Liver (tissue), 9 donors: ENCODE data around the gene LPO. TPM values are rescaled to one million over a fixed set of nuclear protein-coding genes. Genes with fewer than 3 reads are reported as not detected.

Source experiments
- DNase-seq: peaks from one replicate; pipeline ENCODE4 v3.0.0-alpha.2; 2017; ENCODE audit warnings: low spot score
- H3K27ac ChIP-seq, 2 donors: one replicate each; pipeline ENCODE4 v1.7.0; 2013; ENCODE audit warnings: inconsistent platforms in 2 of 2, low read length in 2 of 2, control low read depth in 1 of 2, low read depth in 1 of 2, mild to moderate bottlenecking in 1 of 2
- H3K27me3 ChIP-seq, 4 donors: one replicate each; pipeline versions ENCODE4 v1.6.1 to v1.7.0; 2013; ENCODE audit warnings: low read length in 3 of 4, inconsistent platforms in 1 of 4, mild to moderate bottlenecking in 1 of 4, moderate library complexity in 1 of 4; ENCODE audit not compliant: control insufficient read depth in 4 of 4, insufficient read depth in 4 of 4
- H3K36me3 ChIP-seq, 4 donors: one replicate each; pipeline versions ENCODE4 v1.6.1 to v1.7.0; 2013; ENCODE audit warnings: low read length in 3 of 4, mild to moderate bottlenecking in 3 of 4, low read depth in 1 of 4, moderate library complexity in 1 of 4; ENCODE audit not compliant: control insufficient read depth in 4 of 4, insufficient read depth in 3 of 4
- H3K4me1 ChIP-seq, 4 donors: one replicate each; pipeline versions ENCODE4 v1.6.1 to v1.7.0; 2013; ENCODE audit warnings: low read length in 3 of 4, mild to moderate bottlenecking in 3 of 4, moderate library complexity in 1 of 4; ENCODE audit not compliant: control insufficient read depth in 4 of 4, insufficient read depth in 4 of 4
- H3K4me3 ChIP-seq, 3 donors: one replicate each; pipeline versions ENCODE4 v1.6.1 to v1.7.0; 2013; ENCODE audit warnings: low read length in 3 of 3, control low read depth in 1 of 3, low read depth in 1 of 3, mild to moderate bottlenecking in 1 of 3
- H3K9ac ChIP-seq, 2 donors: one replicate each; pipeline ENCODE4 v1.7.0; 2013; ENCODE audit warnings: low read length in 2 of 2, mild to moderate bottlenecking in 2 of 2, moderate library complexity in 2 of 2, control low read depth in 1 of 2, low read depth in 1 of 2
- H3K9me3 ChIP-seq, 4 donors: one replicate each; pipeline versions ENCODE4 v1.6.1 to v1.7.0; 2013; ENCODE audit warnings: low read length in 3 of 4; ENCODE audit not compliant: control insufficient read depth in 4 of 4
- ATF3 ChIP-seq: IDR thresholded peaks from 2 replicates; pipeline ENCODE4 v1.6.1; 2016; ENCODE audit warnings: antibody characterized with exemption
- FOXA1 ChIP-seq: IDR thresholded peaks from 2 replicates; pipeline ENCODE4 v1.6.1; 2016; ENCODE audit warnings: antibody characterized with exemption
- GABPA ChIP-seq, 2 donors: IDR thresholded peaks in 1 of 2; conservative IDR thresholded peaks in 1 of 2; 2 replicates each; pipeline ENCODE4 v1.6.1; 2016; ENCODE audit warnings: antibody characterized with exemption in 2 of 2, mild to moderate bottlenecking in 1 of 2, moderate library complexity in 1 of 2
- JUND ChIP-seq, 2 donors: IDR thresholded peaks; 2 replicates each; pipeline ENCODE4 v1.6.1; 2016; ENCODE audit warnings: antibody characterized with exemption in 2 of 2
- RAD21 ChIP-seq, 2 donors: IDR thresholded peaks; 2 replicates each; pipeline ENCODE4 v1.6.1; 2016; ENCODE audit warnings: antibody characterized with exemption in 2 of 2, mild to moderate bottlenecking in 2 of 2
- WGBS: extraction: QIAGEN DNeasy Blood & Tissue Kit; methylation state at CpG from one replicate; pipeline ENCODE4 v1.1.7; 2013; 5-methylcytosine and 5-hydroxymethylcytosine counted together
- polyA plus RNA-seq, 2 donors: library from polyadenylated mRNA; stranded (reverse) in 1 of 2; unstranded in 1 of 2; fragments of 200-250 nt in 1 of 2; fragments of >200 nt in 1 of 2; fragmentation: Nextera tagmentation in 1 of 2; extraction: Ambion mirVana in 1 of 2; gene quantifications; one replicate each; pipeline versions ENCODE4 v1.2.1 to v1.2.3, GENCODE V29; 2013 to 2015
- total RNA-seq, 2 donors: library from RNA; depleted of rRNA; stranded (reverse); fragments of >200 nt; gene quantifications; one replicate each; pipeline ENCODE4 v1.2.3, GENCODE V29; 2014
- TF ChIP-seq, protein P1 (sequence below): IDR thresholded peaks from 2 replicates; pipeline ENCODE4 v1.6.1; 2016; ENCODE audit warnings: antibody characterized with exemption
- TF ChIP-seq, protein P2 (sequence below): fragments of 150-350 bp; IDR thresholded peaks from 2 replicates; pipeline ENCODE4 v1.5.1; 2017; ENCODE audit warnings: improper control_type of control experiment, low read depth, low read length; ENCODE audit not compliant: missing input control
- donor health status: healthy.
- donor health status: healthy.
- donor health status: healthy.
- donor health status: healthy.
- donor health status: healthy.

LPO gene
- total and polyA plus RNA-seq, 4 donors: not detected

GRCh38 chr17:58302919-58303585 is 64.7 kb downstream of the LPO start (continued):
- TF ChIP-seq, protein P1, sequence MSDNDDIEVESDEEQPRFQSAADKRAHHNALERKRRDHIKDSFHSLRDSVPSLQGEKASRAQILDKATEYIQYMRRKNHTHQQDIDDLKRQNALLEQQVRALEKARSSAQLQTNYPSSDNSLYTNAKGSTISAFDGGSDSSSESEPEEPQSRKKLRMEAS: no peak

DNA sequence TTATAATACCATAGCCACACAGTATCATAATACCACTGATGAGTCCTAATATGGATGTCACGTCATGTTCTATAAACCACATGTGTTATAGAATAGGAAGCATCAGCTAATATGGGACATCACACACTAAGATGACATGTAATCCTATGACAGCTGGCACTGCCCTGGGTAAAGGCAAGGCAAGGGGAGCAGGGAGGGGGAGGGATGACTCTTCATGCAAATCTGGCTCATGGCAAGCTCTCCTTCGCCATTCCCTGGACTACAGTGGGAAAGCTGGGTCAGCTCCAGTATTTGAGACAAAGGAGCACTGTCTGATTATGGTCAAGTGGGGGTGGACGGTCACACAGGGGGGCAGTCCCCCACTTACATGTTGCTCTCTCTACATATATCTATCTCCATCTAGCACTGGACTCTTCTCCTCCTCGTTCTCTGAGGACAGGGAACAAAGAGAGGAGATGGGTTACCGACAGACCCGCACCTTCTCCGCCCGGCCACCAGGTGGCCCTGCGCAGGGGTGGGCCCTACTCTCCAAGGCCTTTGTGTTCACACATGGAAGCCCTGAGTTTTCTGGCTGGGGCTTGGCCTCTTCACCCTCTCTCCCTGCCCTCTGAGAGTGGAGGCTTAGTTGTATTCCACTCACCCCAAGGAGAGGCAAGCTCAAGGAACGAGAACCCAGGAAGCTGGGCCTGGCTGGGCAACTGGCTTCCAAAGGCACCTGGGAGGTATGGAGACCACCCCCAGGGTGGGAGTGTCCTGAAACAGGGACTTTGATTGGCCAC is 65.8 kb downstream of the LPO start:
- no peaks in the 10 kb centered on the region for H3K4me1 ChIP-seq
- peak; percentile 61 for DNase-seq
- 51% methylated on average over 10 of the region's 10 CpGs for WGBS
- H3K36me3 ChIP-seq: no peaks in the 10 kb centered on the region
- TF ChIP-seq, protein P2, sequence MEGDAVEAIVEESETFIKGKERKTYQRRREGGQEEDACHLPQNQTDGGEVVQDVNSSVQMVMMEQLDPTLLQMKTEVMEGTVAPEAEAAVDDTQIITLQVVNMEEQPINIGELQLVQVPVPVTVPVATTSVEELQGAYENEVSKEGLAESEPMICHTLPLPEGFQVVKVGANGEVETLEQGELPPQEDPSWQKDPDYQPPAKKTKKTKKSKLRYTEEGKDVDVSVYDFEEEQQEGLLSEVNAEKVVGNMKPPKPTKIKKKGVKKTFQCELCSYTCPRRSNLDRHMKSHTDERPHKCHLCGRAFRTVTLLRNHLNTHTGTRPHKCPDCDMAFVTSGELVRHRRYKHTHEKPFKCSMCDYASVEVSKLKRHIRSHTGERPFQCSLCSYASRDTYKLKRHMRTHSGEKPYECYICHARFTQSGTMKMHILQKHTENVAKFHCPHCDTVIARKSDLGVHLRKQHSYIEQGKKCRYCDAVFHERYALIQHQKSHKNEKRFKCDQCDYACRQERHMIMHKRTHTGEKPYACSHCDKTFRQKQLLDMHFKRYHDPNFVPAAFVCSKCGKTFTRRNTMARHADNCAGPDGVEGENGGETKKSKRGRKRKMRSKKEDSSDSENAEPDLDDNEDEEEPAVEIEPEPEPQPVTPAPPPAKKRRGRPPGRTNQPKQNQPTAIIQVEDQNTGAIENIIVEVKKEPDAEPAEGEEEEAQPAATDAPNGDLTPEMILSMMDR: peak; percentile 71
- TF ChIP-seq FOXA1 (no peak), RAD21 (IDR thresholded peaks at IDR 0.05) (peak; percentile 71 to 84)
- H3K4me3 ChIP-seq: no peak overlapping the region
- H3K27ac ChIP-seq: no peak overlapping the region
- H3K9ac ChIP-seq: no peak overlapping the region
- no peaks in the 10 kb centered on the region for H3K27me3 ChIP-seq
- H3K9me3 ChIP-seq: no peaks in the 10 kb centered on the region

GRCh38 chr17:58304750-58305486 is 66.5 kb downstream of the LPO start:
- 91% methylated on average over 14 of the region's 14 CpGs for WGBS
- no peaks in the 10 kb centered on the region for H3K36me3 ChIP-seq
- H3K4me1 ChIP-seq: no peaks in the 10 kb centered on the region
- no peak overlapping the region for H3K27ac ChIP-seq
- peak; percentile 31 for DNase-seq
- TF ChIP-seq, protein P2: no peak
- no peak overlapping the region for H3K9ac ChIP-seq
- no peaks in the 10 kb centered on the region for H3K27me3 ChIP-seq
- no peaks in the 10 kb centered on the region for H3K9me3 ChIP-seq
- no peak overlapping the region for H3K4me3 ChIP-seq

GRCh38 chr17:58305626-58306025 is 67.2 kb downstream of the LPO start:
- H3K4me1 ChIP-seq: no peaks in the 10 kb centered on the region
- H3K27ac ChIP-seq: no peak overlapping the region
- no peak overlapping the region for H3K4me3 ChIP-seq
- no peaks in the 10 kb centered on the region for H3K27me3 ChIP-seq
- TF ChIP-seq JUND (IDR thresholded peaks at IDR 0.05) (no peak), GABPA (IDR thresholded peaks at IDR 0.05 in 1 of 2, conservative IDR thresholded peaks at IDR 0.05 in 1 of 2) (no peak), ATF3 (no peak)
- no peaks in the 10 kb centered on the region for H3K36me3 ChIP-seq
- H3K9me3 ChIP-seq: no peaks in the 10 kb centered on the region
- no peak overlapping the region for H3K9ac ChIP-seq
- WGBS: 95% methylated on average over 8 of the region's 8 CpGs
- DNase-seq: peak; percentile 25
